BJ (cell line): ENCODE measurements around the gene SF3B3. TPM values are rescaled to one million over a fixed set of nuclear protein-coding genes. Genes with fewer than 3 reads are reported as not detected.
"Not testable (repeated sequence)": the region's sequence is repeated elsewhere in the genome, so short reads cannot be mapped to it uniquely, and the experiment has no call there.

Experiments used
- CTCF ChIA-PET: fragments of 350-600 bp; formaldehyde crosslinking; extraction: SDS; loops from one replicate; lab custom pipeline; 2021; ENCODE audit warnings: antibody characterized with exemption, inconsistent platforms; lab: Yijun Ruan, JAX
- POLR2A ChIA-PET: fragments of 300-600 bp; sonication (Branson Sonifier 250); formaldehyde crosslinking; extraction: SDS; loops from one replicate; lab custom pipeline; 2021; ENCODE audit warnings: antibody characterized with exemption; lab: Charles Lee
- DNase-seq: peaks from one replicate; pipeline ENCODE4 v3.0.0-alpha.2; 2011; ENCODE audit warnings: low read depth
- H3K27me3 ChIP-seq: 2 replicates; pipeline ENCODE4 v1.6.0; 2011; ENCODE audit warnings: low read length; ENCODE audit not compliant: control insufficient read depth, insufficient read depth
- H3K36me3 ChIP-seq: 2 replicates; pipeline ENCODE4 v1.5.1; 2011; ENCODE audit warnings: low read length; ENCODE audit not compliant: control insufficient read depth, insufficient read depth
- H3K4me3 ChIP-seq: 2 replicates; pipeline ENCODE4 v1.5.1; 2011; ENCODE audit warnings: low read depth, mild to moderate bottlenecking, control low read depth, low read length
- CTCF ChIP-seq: IDR thresholded peaks from 2 replicates; pipeline ENCODE4 v1.5.1; 2011; ENCODE audit warnings: low read depth, mild to moderate bottlenecking, control low read depth, inconsistent platforms, low read length, moderate library complexity; ENCODE audit not compliant: insufficient read depth
- polyA plus RNA-seq: library from polyadenylated mRNA; depleted of rRNA; stranded (reverse); fragments of >200 nt; gene quantifications from 2 replicates; pipeline ENCODE4 v1.2.3, GENCODE V29; 2011

SF3B3 gene
- polyA plus RNA-seq, 1 experiment, result 89.5 TPM

- ChIA-PET CTCF (interaction anchor here (0.9 to 1.5 kb wide), 2 partner anchors 9 to 10 kb away, joined by 3 to 6 read pairs; no protein-coding TSS in a partner anchor), POLR2A (interaction anchor here (0.7 kb wide), 2 partner anchors 239 to 959 kb away, joined by 5 to 6 read pairs; no protein-coding TSS in a partner anchor)
- DNase-seq, result peak; percentile 21
- no peak for TF ChIP-seq CTCF
- Histone ChIP-seq H3K27me3 (no peaks in the 10 kb centered on the region), H3K4me3 (peak within 1 kb of the TSS; percentile 74), H3K36me3 (peaks cover 1% of the 10 kb centered on the region; the same call in 1 of the 2 replicates)
Observed at GRCh38 chr16:70523076-70523742, 407 bp upstream of the SF3B3 start, which contains the start of gene COG4. Gene COG4, minus strand, starts transcription at chr16:70523554. Its CDS starts 11 bp downstream, at chr16:70523543.

GRCh38 chr16:70524399-70524825 is 796 bp downstream of the SF3B3 start:
- not testable (repeated sequence) for H3K27me3 ChIP-seq, DNase-seq, H3K36me3 ChIP-seq
- peak overlapping the region; percentile 74 for H3K4me3 ChIP-seq
- CTCF ChIA-PET, result interaction anchor here (0.9 to 1.5 kb wide), 5 partner anchors 9 to 194 kb away, joined by 3 to 8 read pairs (median 5); no protein-coding TSS in a partner anchor
- POLR2A ChIA-PET, result interaction anchor here (0.7 kb wide), 1 partner anchor 37 kb away, joined by 5 read pairs; no protein-coding TSS in a partner anchor

- ChIA-PET CTCF (interaction anchor here (1.3 kb wide), 1 partner anchor 128 kb away, joined by 4 read pairs; no protein-coding TSS in a partner anchor), POLR2A (no interaction called here)
- no peaks in the 10 kb centered on the region for H3K27me3 ChIP-seq
- H3K4me3 ChIP-seq, result no peak overlapping the region
- TF ChIP-seq CTCF, result no peak
- peaks cover 5% of the 10 kb centered on the region for H3K36me3 ChIP-seq
- DNase-seq, result no peak
Observed at GRCh38 chr16:70526403-70526802, 2.8 kb downstream of the SF3B3 start.

- CTCF ChIA-PET, result interaction anchor here (1.4 to 2.1 kb wide), 3 partner anchors 16 to 127 kb away, joined by 4 to 9 read pairs (median 5); no protein-coding TSS in a partner anchor
- DNase-seq, result no peak
- no peak overlapping the region for H3K4me3 ChIP-seq
- no peak for TF ChIP-seq CTCF
- peaks cover 11% of the 10 kb centered on the region for H3K36me3 ChIP-seq
- POLR2A ChIA-PET, result no interaction called here
- H3K27me3 ChIP-seq, result no peaks in the 10 kb centered on the region
Observed at GRCh38 chr16:70527315-70527996, 3.8 kb downstream of the SF3B3 start.

GRCh38 chr16:70529051-70529777 is 5.6 kb downstream of the SF3B3 start:
- no peaks in the 10 kb centered on the region for H3K27me3 ChIP-seq
- TF ChIP-seq CTCF, result peak; percentile 54
- H3K4me3 ChIP-seq, result no peak overlapping the region
- peaks cover 14% of the 10 kb centered on the region for H3K36me3 ChIP-seq
- DNase-seq, result peak; percentile 26
- ChIA-PET POLR2A (no interaction called here), CTCF (interaction anchor here (0.9 to 3.9 kb wide), 6 partner anchors 15 to 242 kb away, joined by 3 to 14 read pairs (median 6); no protein-coding TSS in a partner anchor)

- DNase-seq, result not testable (repeated sequence)
- CTCF ChIA-PET, result interaction anchor here (3.9 kb wide), 1 partner anchor 124 kb away, joined by 14 read pairs; no protein-coding TSS in a partner anchor
Observed at GRCh38 chr16:70529954-70530353, 6.3 kb downstream of the SF3B3 start.

More at GRCh38 chr16:70529954-70530353, 6.3 kb downstream of the SF3B3 start:
- POLR2A ChIA-PET, result interaction anchor here (0.6 kb wide), 1 partner anchor 44 kb away, joined by 8 read pairs; no protein-coding TSS in a partner anchor
- not testable (repeated sequence) for H3K4me3 ChIP-seq, H3K27me3 ChIP-seq
- peaks cover 16% of the 10 kb centered on the region for H3K36me3 ChIP-seq
